ENCODE data around the gene NXN.

GRCh38 chr17:935485-935884, 44.1 kb downstream of the NXN start:
- TF ChIP-seq, protein P1, sequence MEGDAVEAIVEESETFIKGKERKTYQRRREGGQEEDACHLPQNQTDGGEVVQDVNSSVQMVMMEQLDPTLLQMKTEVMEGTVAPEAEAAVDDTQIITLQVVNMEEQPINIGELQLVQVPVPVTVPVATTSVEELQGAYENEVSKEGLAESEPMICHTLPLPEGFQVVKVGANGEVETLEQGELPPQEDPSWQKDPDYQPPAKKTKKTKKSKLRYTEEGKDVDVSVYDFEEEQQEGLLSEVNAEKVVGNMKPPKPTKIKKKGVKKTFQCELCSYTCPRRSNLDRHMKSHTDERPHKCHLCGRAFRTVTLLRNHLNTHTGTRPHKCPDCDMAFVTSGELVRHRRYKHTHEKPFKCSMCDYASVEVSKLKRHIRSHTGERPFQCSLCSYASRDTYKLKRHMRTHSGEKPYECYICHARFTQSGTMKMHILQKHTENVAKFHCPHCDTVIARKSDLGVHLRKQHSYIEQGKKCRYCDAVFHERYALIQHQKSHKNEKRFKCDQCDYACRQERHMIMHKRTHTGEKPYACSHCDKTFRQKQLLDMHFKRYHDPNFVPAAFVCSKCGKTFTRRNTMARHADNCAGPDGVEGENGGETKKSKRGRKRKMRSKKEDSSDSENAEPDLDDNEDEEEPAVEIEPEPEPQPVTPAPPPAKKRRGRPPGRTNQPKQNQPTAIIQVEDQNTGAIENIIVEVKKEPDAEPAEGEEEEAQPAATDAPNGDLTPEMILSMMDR (IDR thresholded peaks at IDR 0.05): no peak
- no peak for TF ChIP-seq ZFX (IDR thresholded peaks at IDR 0.05; ENCODE audit: borderline replicate concordance)
